G401.6 (cell line): ENCODE measurements around the gene LRRC4C.

Experiments used
- FAIRE-seq: peaks from 2 replicates; lab custom pipeline; 2012; peaks lifted over from hg19 to GRCh38; lab: Jason Lieb, UNC

LRRC4C gene

DNA sequence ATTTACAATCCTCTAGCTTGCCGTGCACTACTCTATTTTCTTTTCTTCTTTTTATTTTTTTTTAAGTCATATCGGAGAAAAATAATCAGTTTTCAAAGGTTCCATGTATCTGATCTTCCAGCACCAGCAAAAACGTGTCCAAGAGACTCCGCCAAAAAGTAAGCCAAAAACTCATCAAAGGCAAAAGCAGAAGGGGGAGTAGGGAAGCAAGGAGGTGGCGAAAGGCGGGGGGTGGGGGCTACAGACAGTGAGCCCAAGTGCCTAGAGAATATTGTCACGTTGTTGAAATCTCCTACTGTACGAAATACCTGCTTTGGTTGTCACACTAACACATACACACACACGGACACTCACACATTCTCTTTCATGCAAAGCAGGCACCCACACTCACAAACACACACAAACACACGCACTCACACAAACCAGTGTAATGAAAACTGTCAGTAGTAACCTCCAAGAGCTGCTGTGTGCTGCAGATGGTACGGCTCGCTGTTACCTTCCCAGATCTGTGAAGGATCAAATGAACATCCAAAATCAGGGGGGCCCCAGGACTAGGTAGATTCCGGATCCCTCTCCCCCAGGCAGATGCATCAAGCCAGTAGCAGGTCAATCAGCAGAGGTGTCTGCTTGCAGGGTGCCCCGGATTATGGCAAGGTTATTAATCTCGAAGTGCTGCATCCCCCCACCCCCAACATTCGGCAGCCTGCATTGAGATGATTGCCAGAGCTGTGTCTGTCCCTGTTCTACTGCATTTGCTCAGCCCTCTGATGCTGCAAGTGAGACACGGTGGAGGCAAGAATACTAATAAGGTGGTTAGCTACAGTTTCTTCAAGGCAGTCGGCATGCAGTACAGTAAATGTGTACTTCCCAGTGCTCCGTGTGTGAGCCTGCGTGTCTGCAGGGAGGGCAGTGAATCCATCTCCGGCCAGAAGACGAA, at the start of gene LRRC4C:
Gene LRRC4C (minus strand): TSS at position 188 of the 937 bp plus-strand sequence.
- FAIRE-seq: no peak

DNA sequence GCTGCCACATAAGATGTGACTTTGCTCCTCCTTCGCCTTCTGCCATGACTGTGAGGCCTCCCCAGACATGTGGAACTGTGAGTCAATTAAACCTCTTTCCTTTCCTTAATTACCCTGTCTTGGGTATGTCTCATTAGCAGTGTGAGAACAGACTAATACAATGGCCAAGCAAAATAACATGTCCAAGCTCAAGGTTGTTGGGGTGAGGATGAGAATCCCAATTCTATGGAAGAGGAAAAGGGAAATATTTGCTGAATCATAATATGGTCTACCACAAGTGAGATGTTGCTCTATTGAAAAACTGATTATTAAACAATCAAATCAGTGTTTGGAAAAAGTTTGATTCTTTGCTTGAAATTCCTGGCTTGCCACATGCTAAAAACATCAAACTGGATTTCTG, 48.7 kb upstream of the LRRC4C start:
- no peak for FAIRE-seq

DNA sequence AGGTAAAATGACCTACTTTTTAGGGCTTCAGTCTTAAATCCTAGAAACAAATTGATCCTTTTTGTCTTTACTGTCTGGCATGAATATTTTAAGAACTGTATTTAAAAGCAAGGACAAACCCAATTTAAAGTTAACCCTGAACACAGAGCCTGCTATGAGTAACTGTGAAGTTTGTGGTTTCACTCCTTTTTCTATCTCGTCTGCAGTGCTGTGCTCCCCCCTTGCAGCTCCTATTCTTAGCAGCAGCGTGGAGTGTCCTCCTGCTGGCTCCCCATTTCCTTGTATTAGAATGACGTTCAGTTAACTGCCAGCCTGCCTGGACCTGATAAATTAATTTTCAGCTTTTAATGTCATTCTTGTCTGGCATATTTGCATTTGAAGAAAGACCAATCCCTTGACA, 40.0 kb upstream of the LRRC4C start:
- no peak for FAIRE-seq

DNA sequence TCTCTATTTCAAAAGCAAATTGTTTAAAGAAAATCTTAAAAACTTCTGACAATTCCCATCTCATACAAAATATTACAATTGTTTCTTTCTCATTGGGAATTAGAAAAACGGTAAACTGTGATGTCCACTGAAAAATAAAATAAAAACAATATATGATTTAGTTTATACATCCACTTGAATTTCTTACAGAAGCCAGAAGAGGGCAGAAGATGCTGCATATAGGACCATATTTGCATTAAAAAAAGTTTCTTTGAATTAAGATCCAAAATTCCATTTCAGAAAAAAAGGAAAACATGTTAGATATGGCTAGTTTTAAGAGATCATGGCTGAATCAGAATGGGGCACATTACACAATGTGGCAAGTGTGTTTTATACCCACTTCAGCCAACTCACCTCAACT, 39.3 kb upstream of the LRRC4C start:
- peak; percentile 39 for FAIRE-seq

DNA sequence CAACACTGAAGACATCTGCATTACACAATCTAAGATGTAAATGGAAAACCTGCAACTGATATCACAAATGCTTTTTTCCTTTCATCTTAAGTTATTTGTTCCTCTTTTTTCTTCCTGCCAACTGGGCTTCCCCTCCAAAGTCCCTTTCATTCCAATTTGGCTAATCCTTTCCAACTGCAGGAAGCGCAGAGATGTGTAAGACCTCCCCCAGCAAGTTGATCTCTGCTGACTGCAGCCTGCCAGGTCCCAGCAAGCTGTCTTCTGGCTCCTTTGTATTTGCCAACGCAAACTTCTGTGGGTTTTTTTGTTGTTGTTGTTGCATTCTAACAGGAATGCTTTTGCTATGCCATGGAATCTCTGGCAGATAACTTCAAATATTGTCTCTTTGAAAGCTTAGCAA, 38.5 kb upstream of the LRRC4C start:
- no peak for FAIRE-seq

DNA sequence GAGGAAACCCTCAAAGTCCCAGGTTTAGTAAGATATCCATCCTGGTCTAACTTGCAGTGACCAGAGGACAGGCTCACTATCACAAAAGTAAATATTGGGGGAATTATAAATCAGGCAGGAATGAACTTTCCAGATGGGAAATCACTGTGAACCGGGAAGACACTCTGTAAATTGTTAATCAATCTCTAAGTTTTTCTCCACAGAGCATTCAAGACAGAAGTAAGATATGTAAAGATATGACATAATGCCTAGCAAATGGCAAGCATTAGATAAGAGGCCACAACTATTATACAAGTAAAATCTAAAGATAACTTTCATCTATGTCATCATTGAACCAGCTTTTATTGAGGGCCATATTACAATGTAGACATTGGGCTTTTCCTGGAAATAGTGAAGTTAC, 35.3 kb upstream of the LRRC4C start:
- no peak for FAIRE-seq

DNA sequence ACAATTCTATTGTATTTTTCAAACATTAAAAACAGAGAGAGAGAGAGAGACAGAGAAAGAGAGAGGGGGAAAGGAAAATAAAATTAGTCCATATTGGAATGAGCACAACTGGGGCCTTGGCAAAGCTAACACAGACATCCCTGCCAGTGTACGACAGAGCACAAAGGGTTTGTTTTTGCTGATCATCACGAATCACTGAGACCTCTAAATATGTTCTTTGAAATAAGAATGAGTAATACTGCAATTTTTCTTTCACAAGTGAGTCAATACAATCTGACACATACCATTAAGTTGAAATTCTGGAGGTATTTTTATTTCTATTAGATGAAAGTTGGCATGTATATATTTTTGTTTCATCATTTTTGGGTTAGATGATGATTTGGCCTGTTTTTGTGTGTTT, 27.0 kb upstream of the LRRC4C start:
- FAIRE-seq: no peak

DNA sequence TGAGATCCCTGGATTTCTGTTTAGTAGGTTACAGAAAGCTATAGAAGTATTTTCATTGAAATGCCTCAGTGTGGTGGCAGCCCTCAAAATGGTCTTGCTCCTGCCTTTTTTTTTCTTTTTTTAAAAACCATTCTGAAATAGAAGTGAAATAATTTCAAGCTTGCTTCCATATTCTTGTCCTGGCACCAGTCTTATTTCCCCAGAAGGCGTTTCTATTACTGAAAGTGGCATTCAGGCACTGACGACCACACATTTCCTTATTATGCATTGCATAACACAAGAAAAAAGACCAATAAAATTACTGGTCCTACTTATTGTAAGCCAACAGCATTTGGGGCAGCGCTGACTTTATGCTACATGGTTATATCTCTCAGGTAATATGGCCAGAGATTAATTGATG, 24.5 kb upstream of the LRRC4C start:
- FAIRE-seq: no peak

DNA sequence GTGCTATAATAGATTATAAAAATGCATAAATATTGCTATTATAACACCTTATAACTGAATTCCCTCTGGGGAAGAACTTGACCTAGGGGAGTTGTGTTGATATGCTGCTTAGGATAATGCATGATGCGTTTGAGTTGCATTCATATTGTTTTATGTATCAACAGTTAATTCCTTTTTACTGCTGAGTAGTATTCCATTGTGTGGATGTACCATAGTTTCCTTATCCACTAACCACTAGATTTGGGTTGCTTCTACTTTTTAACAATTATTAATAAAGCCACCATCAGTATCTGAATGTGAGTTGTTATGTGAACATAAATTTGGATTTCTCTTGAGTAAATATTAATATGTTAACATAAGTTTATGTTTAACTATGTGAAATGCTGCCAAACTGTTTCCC, 19.7 kb upstream of the LRRC4C start:
- no peak for FAIRE-seq

DNA sequence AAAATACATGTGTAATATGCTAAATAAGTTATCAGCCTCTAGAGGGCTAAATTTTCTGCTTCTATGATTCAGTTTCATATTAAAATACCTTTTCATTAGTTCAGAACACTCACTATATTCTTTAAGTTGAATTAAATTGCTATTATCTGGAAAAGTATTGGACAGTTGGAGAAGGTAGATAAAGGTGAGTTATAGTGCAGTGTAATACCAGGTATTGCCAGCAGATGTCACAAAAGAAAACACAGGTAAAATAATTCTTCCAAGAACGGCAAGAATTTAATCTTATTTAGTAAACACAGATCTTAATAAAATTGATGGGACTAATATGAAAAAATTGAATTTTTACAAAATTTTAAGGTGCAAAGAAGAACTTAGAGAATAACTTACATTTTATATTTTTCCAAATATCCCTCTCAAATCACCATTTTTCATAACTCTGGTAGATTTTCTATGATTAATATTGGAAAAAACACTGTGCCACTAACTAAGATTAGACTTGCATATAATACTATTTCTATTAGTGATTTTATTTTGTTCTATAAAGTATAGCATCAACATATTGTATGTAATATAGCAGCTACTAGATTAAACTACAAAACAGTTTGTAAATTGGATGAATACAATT, 1.7 kb upstream of the LRRC4C start:
- FAIRE-seq: peak; percentile 42

DNA sequence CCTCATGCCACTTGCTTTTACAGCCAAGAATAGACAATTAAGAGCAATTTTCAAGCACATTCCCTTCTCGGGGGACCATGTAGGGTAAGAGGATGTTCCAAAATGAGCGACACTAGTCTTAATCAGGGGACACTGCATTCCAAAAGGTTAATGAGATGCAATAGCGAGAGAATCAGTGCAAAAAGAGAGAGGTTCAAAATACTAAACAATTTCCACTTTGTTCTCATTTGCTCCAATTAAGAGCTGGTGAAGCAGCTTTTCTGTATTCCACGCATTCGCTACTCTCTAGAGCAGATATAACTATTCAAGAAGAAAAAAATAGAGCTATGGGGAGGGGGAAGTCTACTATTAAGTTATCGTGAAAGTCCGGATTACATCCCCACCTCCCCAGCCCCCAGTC, 811 bp downstream of the LRRC4C start:
- no peak for FAIRE-seq

DNA sequence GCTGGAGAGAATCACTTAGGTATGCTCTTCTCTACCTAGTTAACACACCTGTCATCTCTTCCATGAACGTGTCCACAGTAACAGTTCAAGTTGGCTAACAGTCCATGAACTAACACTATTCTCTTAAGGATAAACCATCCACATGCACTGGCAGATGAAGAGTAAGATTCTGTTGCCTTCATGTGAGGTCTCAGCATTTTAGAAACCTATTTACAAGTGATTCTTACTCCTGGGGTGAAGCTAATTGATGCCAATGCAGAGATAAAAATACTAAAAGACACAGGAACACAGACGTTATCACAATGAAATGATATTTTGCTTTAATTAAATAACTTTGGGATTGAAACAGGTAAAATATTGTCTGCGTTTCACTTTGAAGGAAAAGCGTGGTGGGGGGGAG, 1.3 kb downstream of the LRRC4C start:
- no peak for FAIRE-seq

DNA sequence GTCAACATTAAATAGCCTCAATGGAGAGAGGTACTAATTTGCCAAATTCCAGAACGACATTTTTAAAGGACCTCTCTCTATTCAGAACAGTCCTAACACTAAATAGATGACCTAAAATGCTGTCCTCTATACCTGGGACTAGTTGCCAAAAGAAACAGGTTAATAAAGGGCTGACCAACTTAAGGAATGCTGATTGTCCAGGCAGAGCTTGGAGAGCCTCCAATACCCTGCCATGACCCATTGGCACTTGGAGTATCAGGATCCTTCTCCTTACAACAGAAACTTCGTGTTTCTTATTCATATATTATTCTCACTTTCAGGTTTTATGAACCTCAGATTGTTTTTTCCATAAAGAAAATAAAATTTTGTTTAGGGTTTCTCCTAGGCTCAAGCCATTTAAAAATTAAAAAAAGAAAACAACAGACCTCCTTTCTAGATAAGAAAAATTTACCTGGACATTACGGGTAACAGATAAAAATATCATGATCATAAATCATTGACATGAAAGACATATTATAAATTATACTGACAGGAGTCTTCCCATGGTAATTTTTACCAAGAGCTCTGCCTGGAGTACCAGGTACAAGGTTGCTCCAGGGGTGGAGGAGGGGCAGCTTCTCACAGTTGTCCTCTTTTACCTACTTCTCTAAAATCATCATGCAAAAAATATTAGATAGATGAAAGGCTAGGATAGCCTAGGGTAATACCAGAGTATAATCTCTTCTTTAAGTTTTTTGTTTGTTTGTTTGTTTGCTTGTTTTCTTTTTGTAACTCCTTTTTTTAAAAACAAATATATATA, 2.0 kb downstream of the LRRC4C start:
- FAIRE-seq: no peak

DNA sequence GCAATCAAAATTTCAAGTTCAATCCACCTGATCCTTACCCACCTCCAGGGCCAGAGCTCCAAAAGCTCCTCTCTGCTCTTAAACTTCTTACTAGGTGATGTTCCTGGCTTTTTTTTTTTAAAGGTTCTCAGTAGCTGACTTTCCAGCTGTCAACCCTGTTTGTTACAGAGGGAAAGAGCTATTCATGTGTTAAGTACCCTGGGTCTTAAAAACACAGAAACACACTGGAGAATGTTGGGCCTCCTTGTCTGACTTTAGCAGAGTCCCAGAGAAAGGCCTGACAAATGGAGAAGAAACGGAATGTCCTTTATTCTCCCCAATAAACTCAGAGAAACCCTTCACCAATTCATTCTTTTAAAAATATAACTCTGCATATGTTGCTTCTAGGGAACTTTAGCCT, 3.2 kb downstream of the LRRC4C start:
- FAIRE-seq: no peak

DNA sequence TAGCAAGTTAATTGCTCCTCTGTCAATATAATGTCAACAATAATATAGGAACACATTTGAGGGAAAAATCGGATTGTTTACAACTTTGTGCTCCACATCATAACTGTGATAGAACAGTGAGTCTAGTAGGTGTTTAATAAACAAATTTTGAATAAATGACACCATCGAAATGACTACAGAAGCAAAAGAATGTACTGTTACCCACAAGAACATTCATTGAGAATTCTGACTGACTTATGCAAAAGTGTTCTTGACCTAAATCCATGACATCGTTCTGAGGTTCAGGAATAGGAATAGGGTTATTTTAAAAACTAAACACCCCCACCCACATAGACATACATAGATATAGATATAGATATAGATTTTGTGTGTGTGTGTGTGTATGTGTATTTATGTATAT, 8.4 kb downstream of the LRRC4C start:
- FAIRE-seq: no peak

DNA sequence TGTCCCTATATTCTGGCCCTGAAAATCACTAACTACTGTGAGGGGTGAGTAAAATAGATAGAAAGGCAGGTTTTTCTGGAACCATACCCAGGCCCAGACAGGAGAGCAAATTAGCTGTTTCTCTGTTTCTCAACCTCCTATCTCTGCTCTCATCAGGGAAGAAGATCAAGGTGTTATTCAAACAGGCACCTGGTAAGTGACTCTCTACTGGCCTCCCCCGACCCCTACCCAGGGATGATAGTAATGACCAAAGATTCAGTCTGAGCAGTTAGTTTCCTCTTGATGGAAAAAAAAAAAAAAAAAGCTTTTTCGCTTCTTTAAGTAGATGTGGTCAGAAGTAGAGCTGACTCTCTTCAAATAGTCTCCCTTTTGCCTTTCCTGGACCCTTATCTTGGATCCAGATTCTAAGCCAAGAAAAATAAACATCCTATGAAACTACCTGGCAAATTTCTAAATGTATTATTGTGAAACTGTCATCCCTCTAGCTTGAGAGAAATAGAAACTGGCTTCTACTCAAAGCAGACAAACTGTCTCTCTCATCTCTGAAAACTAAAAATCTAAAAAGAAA, 9.9 kb downstream of the LRRC4C start:
- FAIRE-seq: no peak

DNA sequence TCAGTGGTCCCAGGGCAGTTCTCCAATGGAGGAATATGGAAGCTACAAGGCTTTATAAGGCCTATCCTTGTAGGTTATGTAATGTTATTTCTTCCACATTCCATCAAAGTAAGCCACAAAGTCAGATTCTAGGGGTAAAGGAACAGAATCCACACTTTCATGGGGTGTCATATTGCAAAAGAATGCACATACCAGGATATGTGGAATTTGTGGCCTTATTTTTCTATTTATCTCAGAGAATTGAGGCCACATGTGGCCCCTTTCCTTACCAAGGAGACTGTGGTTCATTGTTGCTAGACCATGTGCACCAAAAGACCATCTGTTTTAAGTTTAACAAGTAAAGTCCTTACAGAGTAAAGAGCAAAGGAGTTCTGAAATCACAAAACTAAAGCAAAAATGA, 12.9 kb downstream of the LRRC4C start:
- no peak for FAIRE-seq

DNA sequence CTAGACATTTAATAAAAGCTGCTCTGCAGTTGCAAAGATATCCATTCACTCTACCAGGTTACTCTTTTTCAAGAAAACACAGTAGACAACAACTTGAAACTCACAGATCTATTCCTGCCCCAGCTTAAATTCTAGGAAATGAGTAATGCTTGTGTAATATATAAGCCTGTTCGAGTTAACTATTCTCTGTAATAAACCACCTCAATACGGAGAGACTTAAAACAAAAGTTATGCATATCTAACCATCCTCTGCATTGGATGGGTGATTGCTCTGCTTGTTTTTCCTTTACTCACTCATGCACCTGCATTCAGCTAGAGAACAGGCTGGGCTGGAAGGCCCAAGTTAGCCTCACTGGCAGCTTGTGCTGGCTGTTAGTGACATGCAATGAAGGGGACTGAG, 13.3 kb downstream of the LRRC4C start:
- FAIRE-seq: no peak

DNA sequence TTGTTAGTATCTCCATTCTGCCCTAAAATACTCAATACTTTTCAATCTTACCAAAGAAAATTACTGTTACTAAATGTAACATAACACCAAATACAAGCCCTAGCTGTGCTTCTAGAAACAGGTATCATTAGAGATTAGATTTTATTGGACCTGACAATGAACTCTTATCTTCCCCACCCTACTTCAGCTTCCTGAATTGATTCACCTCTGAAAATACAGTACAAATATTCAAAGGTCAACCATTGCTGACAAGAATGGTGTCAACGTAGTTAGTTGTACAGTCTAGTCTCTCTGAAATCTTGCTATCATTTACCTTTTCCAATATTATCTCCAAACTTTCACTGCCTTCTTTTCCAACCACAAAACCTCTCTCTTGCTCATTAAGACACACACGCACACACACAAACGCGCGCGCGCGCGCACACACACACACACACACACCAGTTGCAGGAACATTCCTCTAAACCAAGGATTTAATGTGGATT, 22.4 kb downstream of the LRRC4C start:
- FAIRE-seq: no peak

DNA sequence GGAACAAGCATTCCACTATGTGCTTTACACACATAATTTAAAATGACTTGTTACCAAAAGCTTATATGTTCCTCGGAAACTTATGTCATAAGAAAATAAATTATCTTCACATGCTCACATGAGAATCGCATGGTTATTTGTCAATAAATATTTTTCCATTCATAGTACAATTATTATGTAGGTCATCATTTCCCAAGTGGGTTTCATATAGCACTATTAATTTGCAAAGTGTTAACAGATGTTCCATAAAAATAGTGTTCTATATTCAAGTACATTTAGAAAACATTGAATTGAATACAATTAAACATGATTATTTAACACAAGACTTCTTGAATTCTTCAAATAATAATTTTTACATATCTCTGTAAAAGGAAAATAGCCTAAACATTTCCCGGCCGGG, 23.9 kb downstream of the LRRC4C start:
- no peak for FAIRE-seq

DNA sequence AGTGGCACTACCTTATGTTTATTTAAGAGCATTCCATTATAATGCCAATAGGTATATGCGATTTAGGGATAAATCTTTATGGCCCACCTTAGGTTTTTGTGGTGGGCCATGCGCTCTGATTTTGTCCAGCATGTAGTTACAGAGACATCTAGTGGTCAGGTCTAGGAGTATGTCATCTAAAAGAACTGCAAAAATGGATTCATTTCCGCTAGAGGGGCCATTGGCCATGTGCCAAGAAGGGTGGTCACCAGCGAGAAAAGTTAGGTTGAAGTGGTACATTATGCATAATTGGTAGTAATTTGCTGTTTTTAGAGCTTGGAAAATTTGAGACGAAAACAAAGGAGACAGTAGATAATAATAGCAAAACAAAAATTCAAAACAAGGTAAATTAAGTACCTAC, 27.7 kb downstream of the LRRC4C start:
- FAIRE-seq: no peak

DNA sequence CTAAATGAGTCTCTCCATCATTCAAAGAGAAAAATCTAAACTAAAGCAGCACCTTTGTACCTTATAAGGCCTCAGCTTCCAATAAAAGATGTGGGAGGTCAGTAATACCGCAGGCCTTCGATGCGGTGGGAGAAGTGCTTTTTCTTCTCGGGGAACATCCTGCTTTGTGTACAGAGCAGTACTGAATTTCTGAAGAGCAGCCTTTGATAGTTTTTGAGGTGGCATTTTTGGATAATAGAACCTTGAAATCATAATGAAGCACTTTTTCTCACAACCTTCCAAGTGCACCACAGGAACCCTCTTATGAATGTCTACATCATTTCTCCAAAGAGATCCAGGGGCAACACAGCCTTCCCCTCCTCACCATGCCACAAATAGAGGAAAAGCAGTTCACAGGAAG, 39.6 kb downstream of the LRRC4C start:
- FAIRE-seq: no peak
